ENCODE data around the gene SMAD5.
A peak's percentile ranks its signal among the peaks of the same experiment; 100 is the strongest.

The SMAD5 gene

DNA sequence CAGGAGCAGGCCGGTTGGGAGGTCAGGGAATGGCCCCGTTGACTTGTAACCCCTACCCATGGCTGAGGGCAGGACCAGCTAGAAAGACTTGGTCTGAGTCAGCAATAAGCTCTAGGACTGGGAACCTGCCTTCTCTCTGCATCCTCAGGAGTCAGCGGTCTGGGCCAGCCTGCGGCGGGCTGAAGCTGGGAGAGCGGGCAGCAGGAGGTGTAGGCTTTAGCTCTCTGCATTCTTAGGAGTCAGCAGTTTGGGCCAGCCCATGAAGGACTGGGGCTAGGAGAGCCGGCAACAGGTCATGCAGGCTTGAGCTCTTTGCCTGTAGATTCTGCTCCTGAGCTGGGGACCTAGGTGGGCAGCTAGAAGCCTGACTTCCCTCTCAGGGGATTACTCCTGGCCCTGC, 66.8 kb downstream of the SMAD5 start:
- DNase-seq, result no peak

DNA sequence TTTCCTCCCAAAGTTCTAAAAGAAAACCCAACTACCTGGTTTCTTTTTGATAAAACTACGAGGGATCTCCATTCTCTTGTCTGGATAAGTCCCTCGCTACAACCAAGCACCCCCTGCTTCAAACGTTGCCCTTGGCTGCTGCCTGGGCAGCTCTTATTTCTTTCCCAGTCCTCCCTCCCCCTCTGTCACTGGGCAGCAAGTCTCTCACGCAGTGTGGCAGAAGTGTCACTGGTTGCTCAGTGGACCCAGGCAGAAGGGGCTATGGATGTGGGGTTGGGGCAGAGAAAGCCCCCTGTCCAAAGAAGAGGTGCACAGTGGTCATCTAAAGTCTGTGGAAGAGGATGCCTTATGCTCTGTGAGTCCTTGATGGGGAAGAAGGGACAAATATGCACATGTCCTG, 67.5 kb downstream of the SMAD5 start:
- DNase-seq, result no peak

DNA sequence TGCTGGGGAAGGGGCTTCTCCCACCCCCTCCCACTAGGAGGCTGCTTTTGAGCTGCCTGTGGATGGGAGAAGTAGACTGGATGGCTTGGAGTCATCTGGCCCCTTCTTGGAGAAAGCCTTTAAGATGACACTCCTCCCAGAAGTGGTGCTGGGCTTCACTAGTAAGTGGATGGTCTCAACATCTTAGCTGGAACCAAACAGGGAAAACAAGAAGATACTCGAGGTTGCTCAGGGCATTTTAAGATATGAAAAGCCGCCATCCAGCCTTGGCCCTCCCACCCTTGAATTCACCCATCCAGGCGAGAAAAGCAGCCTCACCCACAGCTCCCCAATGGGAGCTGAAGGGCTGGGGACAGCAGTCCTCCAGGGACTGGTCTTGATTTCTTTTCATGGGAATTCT, 68.1 kb downstream of the SMAD5 start:
- no peak for DNase-seq

DNA sequence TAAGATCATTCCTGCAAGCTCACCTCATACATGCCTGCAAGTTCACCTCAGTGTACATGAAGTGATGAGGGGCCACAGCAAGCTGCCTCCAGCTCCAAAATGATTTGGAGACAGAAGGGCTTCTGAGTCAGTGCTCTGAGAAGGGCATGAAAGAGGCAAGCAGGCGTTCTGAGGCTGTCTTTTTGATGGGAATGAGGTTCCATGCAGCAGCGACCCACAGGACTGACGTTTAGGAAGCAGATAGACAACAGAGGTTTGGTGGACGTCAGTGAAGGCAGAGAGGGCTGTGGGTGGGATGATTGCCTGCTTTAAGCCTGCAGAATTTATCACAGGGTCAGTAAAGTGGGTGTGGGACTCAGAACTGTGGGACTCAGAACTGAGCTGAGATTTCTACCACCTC, 69.2 kb downstream of the SMAD5 start:
- no peak for DNase-seq

DNA sequence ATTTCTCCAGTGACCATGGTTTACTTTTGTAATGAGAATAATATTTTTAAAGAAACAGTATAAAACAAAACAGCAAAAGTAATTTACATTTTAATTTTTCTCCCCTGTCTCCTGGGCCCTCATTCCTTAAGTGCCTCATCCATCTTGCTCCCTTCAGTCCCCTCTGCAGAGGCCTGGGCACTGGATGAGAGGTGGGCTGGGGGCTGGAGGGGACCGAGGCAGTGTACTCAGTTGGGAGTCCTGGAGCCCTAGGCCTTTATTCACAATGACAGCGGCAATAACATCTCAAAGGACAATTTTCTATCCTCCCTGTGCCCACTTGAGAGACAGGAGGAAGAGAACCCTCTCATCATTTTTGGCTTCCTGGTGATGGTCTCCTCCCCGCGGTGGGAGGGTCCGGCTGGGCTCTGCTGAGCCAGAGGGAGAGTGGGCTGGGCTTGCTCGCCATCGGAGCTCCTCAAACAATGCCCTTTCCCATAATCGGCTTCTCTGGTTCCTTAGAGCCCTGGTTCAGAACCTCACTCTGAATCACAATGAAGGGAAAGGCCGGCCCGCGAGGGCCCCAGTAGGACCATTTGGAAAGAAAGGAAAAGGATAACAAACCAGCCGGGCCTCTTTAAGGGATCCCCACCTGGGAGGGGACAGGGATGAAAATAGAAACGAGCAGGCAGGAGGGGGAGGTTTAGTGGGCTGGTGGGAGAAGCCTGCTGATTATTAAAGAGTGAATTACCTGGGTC, 70.0 kb downstream of the SMAD5 start:
- DNase-seq, result no peak

DNA sequence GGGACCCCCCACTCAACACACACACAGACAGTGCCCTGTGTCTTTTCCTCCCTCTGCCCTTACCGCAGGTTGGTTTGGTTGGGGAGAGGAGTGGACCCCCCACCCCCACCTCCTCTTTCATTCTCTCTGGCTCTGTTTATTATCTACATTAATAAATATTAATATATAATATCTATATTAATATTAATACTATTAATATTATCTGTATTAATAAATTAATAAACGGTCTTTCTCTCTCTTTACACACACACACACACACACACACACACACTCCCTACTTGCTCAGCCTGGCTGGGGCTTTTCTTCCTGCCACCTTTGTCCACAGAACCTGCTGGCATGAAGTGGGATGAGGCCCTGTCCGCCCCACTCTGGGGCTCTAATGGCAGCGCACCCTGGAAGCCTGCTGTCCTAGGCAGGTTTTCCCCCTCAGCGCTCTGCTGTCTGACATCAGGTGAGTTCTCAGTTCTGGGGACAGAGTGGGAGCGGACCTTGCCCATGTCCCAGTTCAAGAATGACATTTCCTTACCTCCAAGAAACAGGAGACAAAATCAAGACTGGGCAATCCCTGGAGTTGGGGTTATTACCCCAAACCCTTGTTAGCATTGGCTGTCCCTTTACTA, 70.8 kb downstream of the SMAD5 start:
- DNase-seq, result no peak

DNA sequence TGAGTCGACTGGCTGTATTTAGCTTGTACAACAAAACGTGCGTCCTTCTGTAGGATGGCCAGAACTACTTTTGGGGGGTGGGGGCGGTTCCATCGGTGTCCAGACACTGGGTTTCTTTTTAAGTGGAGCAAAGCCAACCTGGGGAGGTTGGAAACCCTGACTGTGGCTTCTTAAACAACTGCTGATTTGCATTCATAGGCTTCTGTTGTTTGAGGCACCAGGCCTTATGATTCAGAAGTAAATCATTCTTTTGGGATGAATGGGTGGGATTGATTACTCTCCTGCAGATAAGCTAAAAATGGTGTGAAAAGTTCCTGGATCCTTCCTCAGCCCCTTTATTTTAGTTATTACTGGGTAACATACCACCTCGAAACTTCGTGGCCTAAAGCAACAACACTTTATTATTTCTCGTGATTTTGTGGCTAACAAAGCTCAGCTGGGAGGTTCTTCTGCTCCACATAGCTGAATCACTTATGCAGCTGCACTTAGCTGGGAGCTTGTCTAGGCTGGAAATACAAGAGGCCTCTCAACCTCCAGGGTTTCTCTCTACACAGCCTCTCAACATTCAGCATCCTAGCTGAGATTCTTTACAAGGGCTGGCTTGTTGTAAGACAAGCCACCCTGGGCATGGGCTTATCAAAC, 72.5 kb downstream of the SMAD5 start:
- no peak for DNase-seq

DNA sequence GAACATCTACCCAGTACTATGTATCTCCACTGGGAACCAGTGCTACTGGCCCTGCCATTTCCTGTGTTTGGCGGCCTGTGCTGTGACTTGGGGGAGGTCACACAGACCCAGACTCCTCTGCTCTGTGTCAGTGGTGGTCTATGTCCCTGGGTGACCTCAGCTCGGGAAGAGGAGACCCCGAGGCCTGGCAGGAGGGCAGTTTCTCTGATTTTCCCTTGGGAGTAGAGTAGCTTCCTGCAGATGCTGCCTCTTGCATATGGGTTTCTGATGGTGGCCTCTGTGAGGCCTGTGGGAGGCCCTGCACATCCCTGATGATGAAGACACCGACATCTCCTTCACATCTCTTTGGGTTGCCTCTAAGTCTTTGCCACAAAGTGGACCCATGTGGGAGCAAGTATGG, 73.3 kb downstream of the SMAD5 start:
- DNase-seq, result no peak

DNA sequence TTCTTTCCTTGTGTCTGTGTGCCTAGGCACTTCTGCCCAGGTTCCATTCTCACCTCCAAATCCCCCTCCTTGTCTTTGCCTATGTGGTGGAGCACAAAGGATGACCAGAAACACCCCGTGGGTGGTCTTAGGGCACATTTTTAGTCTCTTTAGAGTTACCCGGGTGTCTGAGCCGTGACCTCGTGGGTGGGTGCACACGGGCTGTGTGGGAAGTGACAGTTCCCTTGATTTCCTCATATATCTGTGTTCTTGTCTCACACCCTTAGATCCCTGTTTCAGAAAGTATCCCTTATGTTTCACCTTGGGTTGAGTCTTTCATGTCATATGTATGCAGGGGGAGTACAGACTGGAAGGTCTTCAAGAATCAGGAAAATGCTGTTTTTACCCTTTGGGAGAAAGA, 73.7 kb downstream of the SMAD5 start:
- no peak for DNase-seq

DNA sequence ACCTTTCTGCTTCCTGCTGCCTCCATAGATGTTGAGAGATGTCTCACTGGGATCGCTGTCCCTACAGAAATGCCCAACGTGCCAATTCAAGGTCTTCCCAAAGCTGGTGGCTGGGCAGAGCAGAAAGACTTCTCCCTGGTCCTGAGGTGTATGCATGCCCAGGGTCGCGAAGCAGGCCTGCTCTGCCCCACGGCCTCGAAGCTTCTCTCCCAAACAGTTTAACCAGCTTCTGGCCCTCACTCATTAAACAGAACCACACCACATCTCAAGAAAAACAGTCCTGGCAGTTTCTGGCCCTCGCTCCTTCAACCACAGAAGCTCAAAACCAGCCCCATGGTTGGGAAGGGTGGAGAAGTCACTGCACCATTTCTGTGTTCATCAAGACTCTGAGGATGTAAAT, 75.0 kb downstream of the SMAD5 start:
- no peak for DNase-seq

DNA sequence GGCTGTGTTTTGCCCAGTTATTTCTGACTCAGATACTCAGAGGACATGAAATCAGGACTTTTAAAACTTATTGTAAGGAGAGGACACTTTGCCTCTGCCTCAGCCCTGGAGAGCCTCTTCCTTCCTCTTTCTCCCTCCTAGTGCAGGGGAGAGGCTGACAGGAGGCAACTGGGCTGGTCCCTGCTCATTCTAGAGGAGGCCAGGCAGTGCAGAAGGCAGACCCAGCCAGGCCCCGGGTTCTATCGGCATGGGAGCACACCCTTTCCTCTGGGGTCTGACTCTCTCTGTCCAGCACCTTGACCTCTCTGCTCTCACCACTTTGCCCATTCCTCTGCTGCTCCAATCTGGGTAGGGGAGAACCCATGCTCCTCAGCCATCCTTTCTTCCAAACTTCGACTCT, 76.3 kb downstream of the SMAD5 start:
- DNase-seq, result no peak

DNA sequence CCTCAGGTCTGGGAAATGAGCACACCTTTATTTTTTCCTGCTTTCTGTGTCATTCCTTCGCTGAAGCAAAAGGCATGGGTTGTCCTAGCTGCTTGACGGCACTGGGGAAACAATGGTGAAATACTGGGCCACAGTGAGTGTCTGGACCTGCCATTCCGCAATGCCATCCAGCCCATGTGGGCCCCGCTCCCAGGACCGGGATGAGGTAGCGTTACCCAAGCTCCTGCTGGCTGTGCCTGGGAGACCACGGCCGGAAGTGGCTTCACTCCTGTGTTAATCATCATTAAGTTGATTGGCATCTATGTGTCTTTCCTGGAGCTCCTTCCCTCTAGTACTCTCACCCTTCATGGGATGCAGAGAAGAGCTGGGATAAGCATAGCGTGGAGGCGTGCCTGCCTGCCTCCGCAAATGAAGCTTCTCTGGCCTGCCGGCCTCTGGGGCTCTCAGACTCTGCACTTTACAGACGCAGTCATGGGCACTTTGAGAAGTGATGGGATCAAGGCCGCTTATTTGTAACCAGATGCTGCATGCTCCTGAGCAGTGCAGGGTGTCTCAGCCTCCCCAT, 76.8 kb downstream of the SMAD5 start:
- no peak for DNase-seq

DNA sequence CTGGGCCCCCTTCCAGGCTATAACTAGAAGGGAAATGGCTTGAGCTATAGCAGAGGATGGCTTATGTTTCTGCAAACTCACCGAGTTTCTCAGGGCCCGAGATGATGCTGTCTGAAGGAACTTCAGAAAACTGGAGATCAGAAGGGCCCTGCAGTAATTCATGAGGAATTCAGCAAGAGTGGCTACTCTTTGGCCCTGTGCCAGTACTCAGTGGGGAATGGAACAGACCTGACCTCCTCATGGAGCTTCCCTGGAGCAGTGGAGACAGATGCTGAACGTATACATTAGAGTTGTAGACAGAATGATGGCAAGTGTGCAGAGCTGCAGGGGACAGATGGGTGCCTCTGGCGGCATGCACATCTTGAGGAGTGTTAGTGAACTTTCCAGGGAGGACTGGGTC, 77.6 kb downstream of the SMAD5 start:
- DNase-seq, result no peak

DNA sequence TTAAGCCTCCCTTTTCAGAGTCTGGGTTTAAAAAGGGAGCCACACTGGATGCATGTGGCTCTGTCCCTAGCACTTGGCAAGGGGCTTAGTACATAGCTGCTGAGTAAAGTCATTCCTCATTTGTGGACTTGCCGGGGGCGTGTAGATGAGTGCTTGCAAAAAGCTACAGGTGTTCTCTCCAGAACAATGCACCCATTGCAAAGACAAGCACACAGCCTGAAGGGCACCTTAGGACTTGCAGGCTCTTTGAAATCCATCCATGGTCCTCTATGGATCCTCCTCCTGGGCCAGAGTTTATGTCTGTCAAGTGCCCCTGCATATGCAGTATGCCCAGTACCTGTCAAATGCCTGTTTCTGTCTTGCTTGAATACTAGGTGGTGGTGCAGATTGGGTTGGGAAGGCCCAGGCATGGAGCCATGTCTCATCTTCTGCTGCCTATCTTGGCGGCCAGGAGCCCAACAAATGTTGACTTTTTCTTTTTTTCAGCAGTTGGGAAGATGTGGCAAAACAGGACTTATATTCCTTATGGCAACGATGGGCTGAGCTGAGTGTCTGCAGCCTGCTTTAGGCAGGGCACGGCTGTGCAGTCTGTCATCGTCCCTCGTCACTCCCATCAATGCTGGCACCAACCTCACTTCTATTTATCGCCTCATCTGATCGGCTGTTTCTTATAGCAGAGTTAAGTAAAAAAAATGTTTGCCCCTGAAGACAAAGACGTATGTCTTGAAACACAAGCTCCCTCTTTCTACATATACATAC, 78.8 kb downstream of the SMAD5 start:
- DNase-seq, result no peak

DNA sequence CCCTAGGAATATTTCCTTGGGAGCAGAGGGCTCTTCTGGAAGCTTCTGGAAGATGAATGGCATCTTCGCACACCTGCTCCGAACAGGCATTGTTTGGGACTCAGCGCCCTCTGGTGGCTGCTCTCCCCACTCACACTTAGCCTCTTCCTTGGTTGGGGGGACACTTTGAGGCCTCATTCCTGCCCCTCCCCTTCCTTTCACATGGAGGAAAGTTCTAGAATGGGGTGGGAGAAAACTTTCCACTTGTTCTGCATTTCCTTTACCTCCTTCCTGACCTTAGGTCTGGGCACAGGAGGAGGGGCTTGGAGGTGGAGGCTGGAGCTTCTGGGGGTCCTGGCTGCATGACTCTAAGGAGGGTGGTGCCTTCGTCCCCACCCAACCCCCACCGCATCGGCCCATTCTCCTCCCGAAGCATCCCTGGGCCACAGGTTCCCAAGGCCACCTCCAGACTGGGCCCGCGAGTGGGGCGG, 79.6 kb downstream of the SMAD5 start:
- peak; percentile 44 for DNase-seq

DNA sequence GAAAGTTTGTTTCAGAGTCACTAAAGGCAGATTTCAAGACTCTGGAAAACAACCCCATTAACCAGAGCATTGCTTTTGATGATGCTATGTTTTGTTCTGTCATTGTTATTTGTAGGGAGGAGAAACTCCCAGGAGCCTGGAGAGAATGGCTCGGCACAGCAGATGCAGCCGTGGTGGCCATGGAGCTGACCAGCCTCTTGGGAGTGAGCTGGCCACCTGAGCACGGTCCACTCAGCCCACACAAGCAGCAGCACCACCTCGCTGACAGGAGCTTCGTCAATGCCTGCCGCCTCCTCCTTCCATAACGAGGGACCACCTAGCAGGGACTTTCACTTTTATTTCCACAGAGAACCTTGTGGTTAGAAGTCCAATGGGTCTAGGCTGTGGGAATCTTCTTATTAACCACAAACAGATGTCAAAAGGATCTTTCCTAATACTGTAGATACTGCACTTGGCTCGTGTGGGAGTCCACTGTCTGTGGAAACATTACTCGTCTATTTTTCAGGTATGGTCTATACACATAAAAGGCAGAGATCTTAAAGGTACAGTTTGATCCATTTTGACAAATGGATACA, 81.4 kb downstream of the SMAD5 start:
- no peak for DNase-seq

DNA sequence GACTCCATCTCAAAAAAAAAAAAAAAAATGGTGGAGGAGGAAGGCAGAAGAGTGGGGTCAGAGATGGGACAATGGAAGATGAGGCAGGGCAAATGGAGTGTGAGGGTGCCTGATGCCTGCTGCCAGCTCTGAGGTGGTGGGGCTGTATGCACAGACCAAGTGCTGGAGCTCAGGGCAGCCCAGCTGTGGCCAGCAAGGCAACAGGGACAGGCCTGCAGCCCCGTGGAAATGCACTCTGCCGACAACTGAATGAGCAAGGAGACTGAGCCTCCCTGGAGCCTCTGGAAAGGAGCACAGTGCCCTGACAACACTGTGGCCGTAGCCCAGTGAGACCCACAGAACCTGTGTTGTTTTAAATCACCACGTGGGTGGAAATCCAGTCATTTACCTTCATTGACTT, 83.2 kb downstream of the SMAD5 start:
- DNase-seq, result no peak

DNA sequence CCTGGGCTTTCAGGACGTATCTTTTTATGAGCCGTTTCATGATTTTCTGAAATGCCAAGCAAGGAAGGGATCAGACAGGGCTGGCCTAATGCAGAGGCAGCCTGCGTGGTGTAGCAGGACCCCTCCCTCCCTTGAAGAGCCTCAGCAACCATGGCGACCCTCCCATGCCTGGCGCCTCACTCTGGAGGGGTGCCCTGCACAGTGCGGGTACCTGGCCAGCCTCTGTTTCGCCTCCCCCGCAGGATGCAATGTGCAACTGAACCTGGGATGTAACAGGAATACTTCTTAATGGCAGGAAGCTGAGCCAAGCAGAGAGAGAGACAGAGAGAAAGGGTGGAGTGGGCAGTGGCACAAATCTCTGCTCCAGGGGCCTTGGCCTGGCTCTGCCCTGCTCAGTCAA, 83.6 kb downstream of the SMAD5 start:
- no peak for DNase-seq

DNA sequence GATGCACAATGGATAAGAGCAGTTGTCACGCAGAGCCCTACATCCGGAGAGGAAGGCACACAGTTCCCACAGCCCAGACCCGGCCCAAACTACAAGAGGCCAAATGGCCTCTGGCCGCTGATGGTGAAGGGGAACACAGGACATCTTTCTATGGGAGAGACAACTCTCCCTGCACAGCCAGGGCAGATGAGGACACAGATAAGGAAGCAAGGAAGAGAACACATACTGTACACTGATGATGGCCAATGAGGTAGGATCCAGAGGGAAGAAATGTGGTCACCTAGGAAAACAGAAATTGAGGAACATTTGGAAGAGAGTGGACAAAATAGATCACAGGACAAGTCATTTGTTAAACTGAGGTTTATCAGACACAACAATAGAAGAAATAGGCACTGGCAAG, 88.7 kb downstream of the SMAD5 start:
- DNase-seq, result no peak

DNA sequence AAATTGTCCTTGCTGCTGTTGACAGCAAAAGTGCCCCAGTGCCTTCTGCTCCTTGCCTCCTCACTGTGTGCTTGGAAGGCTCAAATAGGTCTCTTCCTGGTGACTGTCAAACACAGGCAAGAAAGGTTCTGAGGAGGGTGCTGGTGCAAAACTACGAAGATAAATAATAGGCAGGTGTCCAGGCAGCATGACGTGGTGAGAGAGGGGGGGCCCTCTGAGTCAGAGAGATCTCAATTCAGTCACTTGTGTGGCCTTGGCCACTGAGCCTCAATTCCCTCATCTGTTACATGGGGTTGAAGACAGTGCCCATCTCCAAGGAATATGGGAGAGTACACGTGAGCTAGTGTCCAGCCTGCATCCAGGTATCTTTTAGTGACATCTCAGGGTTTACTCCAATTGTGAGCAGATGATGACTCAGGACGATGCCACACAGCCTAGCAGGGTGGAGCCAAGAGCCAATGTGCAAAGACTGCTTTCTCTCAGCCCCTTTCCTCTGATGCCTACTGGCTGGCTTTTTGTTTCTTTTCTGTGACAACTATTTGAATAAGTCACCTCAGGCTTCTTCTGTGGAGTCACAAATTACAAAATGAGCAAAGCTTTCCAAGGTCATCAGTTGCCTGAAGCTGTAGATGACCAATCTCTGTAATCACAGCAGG, 90.1 kb downstream of the SMAD5 start:
- no peak for DNase-seq

DNA sequence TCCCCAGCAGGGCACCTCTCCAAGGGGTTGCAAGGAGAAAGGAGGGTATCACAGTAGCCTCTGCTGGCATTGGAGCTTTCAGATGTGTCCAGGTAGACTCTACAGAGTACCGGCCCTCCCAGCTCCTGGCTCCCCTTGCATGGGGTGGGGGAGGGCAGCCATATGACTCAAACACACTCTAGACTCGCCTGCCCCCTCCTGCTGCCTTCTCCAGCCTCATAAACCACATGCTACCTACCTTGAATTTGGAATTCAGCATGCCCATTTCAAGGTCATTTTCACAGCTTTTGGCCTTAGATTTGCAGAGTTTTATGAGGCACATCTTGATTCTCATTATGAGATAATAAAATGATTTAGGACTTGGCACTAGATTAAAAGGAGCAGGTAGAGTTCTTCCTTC, 93.2 kb downstream of the SMAD5 start:
- no peak for DNase-seq

DNA sequence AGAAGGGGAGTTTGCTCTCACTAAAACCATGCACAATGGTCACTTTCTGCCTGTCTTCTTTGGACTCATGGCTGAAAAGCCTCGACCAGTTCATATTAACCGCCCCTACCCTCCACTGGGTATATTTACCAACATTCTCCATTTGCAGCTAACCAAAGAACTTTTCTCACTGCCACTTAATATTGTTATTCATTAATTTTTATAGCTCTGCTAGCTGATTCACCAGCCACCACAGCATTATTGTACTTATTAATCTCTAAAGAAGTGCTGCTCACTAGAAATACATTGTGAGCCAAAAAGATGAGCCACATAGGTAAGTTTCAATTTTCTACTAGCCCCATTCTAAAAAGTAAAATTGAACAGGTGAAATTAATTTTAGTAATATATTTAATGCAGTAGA, 93.8 kb downstream of the SMAD5 start:
- no peak for DNase-seq
